GM10248 (cell line): ENCODE data around the gene KRT16.
"Not testable (repeated sequence)": the region's sequence is repeated elsewhere in the genome, so short reads cannot be mapped to it uniquely, and the experiment has no call there.

Experiments used
- CTCF ChIA-PET: fragments of 300-600 bp; sonication (Branson Sonifier 250); formaldehyde crosslinking; extraction: SDS; loops from one replicate; lab custom pipeline; 2021; ENCODE audit warnings: antibody characterized with exemption; lab: Yijun Ruan, JAX
- POLR2A ChIA-PET: fragments of 350-650 bp; sonication (Branson Sonifier 250); formaldehyde crosslinking; extraction: SDS; loops from one replicate; lab custom pipeline; 2020; ENCODE audit warnings: antibody characterized with exemption; lab: Yijun Ruan, JAX
- DNase-seq: peaks from one replicate; pipeline ENCODE4 v3.0.0; 2012; ENCODE audit errors: extremely low spot score
- TF ChIP-seq, protein P1 (sequence below): IDR thresholded peaks from 2 replicates; pipeline ENCODE4 v1.5.1; 2012; ENCODE audit warnings: mild to moderate bottlenecking, low read depth; ENCODE audit errors: extremely low read depth, missing control alignments, control extremely low read depth

KRT16 gene

DNA sequence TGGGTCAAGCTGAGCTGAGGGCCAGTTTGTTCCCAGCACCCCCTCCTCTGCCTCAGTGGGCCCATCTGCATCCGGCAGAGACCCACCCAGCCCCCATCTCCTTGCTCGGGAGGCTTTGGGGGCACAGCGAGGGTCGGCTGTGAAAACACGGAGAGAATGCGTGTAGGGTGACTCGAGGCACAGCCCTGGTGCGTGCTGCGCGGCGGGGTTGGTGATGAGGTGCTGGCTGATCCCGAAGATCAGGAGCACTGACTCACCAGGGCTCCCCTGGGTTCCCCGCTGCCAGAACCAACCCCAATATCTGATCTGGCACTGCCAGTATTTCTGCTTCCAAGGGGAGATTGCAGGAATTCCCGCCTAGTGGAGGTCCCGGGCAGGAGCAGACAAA, 19.3 kb upstream of the KRT16 start:
- CTCF ChIA-PET, result no interaction called here
- TF ChIP-seq, protein P1, sequence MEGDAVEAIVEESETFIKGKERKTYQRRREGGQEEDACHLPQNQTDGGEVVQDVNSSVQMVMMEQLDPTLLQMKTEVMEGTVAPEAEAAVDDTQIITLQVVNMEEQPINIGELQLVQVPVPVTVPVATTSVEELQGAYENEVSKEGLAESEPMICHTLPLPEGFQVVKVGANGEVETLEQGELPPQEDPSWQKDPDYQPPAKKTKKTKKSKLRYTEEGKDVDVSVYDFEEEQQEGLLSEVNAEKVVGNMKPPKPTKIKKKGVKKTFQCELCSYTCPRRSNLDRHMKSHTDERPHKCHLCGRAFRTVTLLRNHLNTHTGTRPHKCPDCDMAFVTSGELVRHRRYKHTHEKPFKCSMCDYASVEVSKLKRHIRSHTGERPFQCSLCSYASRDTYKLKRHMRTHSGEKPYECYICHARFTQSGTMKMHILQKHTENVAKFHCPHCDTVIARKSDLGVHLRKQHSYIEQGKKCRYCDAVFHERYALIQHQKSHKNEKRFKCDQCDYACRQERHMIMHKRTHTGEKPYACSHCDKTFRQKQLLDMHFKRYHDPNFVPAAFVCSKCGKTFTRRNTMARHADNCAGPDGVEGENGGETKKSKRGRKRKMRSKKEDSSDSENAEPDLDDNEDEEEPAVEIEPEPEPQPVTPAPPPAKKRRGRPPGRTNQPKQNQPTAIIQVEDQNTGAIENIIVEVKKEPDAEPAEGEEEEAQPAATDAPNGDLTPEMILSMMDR, result no peak
- POLR2A ChIA-PET, result no interaction called here
- no peak for DNase-seq

DNA sequence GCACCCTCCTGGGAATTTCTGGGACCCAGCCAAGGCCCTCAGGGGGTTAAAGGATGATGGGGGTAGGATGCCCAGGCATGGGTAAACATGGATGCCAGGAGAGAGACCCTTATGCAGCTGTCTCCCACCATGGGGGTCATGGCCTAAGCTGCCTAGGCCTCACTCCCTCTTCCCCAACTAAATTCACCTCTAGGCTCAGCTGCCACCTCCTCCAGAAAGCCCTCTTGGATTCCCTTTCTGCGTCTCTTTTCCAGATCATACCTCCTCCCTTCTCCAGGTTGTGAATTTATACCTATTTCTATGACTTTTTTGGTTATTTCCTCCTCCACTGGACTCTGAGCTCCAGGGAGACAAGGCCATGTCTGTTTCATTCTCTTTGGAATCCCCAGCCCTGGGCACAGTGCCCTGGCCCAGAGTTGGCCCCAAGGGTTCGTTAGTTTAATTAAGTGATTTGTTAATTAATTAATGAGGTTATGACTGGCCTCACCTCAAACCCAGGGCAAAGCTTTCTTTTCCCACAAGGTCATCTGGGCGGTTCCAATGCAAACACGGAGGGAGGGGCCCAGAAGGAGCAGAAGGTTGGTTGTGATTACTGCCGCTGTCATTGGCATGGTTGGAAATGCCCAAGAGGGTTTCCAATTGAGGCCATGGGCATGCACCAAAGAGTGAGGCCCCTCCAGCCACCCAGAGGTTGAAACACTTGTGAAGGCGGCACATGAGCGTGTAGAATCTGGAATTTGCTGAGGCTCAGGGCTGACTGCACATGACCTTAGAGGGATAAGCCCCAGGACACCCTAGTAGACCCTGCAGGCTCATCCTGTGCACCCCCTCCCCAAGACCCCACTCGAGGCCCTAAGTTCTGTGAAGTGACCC, 18.7 kb upstream of the KRT16 start:
- ChIA-PET POLR2A (no interaction called here), CTCF (interaction anchor here (1.0 to 1.7 kb wide), 2 partner anchors 9 to 32 kb away, joined by 3 to 4 read pairs; no protein-coding TSS in a partner anchor)
- no peak for DNase-seq

DNA sequence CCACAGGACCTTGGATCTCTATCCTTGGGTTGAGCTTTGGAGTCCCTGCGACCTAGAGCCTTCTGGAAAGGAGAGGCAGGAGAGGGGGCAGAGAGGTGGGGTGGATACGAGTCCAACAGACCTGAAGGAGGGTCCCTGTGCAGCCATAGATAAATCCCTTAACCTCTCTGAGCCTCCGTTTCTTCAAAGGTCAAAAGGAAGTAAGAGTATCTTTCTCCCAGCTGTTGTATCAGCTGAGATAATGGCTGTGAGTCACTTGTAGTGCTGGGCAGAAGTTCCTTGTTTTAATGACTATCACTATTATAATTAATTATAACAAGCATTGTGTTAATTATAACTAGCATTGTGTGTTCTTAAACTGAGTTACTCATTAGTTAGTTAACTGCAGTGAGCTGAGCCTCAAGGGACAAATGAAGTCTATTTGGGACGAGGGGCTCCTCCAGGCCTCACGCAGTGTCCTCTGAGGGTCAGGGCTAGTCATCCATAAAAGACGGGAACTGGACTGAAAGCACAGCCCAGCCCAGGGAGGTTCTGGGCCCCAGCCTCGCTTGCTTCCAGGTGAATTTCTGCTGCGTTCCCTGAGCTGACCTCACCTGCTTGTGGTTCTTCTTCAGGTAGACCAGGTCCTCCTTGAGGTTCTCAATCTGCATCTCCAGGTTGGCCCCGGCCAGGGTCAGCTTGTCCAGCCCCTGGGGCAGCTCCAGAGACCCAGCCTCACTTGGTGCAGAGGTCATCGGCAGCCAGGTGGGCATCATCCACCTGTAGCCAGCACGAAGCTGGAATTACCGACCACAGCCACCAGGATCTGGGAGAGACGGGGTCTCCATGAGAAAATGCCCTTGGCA, 17.5 kb upstream of the KRT16 start:
- ChIA-PET CTCF (interaction anchor here (0.9 to 1.7 kb wide), 5 partner anchors 10 to 33 kb away, joined by 3 to 4 read pairs (median 3); no protein-coding TSS in a partner anchor), POLR2A (no interaction called here)
- DNase-seq, result no peak
- TF ChIP-seq, protein P1, result no peak

More for the DNA sequence above, 18.7 kb upstream of the KRT16 start:
- TF ChIP-seq, protein P1, result no peak

DNA sequence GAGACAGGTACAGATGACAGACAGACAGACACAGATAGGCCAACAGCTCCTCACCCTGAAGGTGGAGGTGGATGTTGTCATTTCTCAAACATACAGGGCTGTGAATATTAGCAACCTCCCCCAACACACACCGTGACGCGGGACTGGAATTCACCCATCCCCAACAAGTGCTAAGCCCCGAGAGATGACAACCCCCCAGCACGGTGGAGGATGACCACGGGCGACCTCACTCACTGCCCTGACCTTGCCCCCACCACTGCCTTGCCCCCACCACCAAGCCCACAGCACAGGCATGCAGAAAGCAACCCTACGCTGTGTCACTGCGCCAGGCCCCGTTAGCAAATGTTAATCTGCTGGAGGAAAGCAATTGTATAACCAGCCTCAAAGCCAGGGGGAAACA, 16.7 kb upstream of the KRT16 start:
- TF ChIP-seq, protein P1, result no peak
- ChIA-PET CTCF (interaction anchor here (1.1 to 1.4 kb wide), 3 partner anchors 19 to 80 kb away, joined by 3 to 4 read pairs (median 3); no protein-coding TSS in a partner anchor), POLR2A (no interaction called here)
- DNase-seq, result no peak

DNA sequence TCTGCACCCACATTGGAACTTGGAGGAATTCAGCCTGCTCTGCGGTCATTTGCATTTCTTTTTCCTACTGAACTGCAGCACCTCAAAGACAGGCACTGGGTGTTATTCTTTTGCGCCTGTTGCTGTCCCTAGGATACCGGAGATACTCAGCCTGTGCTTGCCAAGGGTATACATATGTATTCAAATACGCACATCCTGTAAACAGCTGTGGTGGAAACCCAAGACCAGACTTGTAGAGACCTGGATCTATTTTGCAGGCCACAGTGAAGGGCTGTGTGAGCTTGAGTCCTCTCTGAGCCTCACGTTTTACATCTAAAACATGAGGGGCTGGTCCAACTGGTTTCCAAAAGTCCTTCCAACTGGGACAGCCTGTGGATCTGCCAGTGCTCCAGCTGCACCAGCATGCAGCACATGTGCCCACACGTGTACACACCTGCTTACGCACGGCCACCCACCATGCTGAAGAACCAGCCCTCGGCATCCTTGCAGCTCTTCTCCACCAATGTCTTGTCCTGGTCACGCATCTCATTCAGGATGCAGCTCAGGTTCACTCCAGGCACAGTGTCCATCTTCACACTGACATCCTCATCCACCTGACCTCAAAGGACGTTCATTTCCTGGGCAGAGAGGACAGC, 16.2 kb upstream of the KRT16 start:
- DNase-seq, POLR2A ChIA-PET: not testable (repeated sequence)
- CTCF ChIA-PET, result interaction anchor here (1.3 to 1.5 kb wide), 3 partner anchors 20 to 80 kb away, joined by 3 to 4 read pairs (median 3); no protein-coding TSS in a partner anchor

DNA sequence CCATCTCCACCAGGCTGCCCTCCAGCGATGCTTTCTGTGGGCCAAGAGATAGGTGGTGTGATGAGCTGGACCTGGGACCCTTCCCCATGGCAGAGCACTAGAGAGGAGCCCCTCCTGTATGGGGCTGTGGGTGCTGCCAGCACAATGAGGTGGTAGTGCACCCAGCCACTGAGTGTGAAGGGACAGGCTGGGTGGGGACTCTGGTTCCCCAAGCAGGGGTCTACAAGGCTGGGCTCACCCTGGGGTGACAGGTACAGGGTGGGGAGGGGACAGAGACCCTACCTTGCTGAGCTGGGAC, 15.5 kb upstream of the KRT16 start:
- DNase-seq, POLR2A ChIA-PET: not testable (repeated sequence)
- CTCF ChIA-PET, result interaction anchor here (1.1 to 1.5 kb wide), 3 partner anchors 19 to 79 kb away, joined by 3 to 4 read pairs (median 3); no protein-coding TSS in a partner anchor

DNA sequence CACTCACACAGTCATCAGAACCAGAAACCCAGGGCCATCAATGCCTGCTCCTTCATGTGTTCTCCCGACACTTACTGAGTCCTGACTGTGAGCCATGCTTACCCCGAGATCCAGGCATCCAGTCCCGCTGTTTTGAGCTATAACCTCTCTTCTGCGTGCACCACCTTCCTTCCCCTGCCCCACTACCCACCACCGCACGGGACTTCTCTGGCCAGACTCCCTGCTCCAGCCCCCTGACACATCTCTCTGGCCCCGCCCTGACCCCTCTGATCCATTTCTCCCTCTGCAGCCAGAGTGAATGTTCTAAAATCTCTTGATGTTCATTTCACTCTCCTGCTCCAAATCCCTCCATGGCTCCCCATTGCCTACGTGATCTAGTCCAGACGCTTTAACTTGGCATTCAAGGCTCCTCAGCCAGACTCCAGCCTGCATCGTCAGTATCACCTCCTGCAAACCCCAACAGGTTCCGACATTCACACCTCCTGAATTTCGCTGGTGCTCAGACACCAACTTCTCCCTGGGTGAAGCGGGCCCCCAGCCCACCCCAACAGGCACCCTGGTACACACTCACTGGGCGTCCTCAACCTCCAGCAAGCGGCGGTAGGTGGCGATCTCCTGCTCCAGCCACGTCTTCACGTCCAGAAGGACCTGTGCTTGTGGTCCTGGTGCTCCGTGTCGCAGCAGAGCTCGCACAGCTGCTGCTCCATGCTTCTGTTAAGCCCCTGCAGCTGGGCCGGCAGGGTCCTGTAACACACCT, 14.9 kb upstream of the KRT16 start:
- TF ChIP-seq, protein P1, result no peak
- POLR2A ChIA-PET, result no interaction called here
- CTCF ChIA-PET, result interaction anchor here (1.1 to 1.5 kb wide), 4 partner anchors 20 to 79 kb away, joined by 3 to 4 read pairs (median 4); no protein-coding TSS in a partner anchor
- no peak for DNase-seq

DNA sequence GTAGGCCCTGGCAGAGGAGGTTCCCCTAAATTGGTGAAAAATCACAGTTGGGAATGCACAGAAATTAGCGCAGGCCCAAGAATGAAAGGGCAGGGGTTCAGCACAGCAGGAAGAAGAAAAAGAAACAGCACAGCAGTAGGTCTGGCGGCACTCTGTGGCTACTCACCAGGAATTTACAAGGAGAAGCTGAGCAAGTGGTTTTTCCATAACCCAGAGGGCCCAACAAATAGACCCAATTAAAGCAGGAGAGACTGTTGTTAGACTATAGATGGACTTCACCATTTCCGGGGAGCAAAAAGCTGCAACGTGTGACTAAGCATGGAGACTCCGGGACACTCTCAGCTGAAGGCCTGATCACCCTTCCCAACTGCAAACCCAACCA, 14.3 kb upstream of the KRT16 start:
- POLR2A ChIA-PET, result not testable (repeated sequence)
- CTCF ChIA-PET, result interaction anchor here (1.1 to 1.4 kb wide), 2 partner anchors 21 to 36 kb away, joined by 3 to 4 read pairs; no protein-coding TSS in a partner anchor

DNA sequence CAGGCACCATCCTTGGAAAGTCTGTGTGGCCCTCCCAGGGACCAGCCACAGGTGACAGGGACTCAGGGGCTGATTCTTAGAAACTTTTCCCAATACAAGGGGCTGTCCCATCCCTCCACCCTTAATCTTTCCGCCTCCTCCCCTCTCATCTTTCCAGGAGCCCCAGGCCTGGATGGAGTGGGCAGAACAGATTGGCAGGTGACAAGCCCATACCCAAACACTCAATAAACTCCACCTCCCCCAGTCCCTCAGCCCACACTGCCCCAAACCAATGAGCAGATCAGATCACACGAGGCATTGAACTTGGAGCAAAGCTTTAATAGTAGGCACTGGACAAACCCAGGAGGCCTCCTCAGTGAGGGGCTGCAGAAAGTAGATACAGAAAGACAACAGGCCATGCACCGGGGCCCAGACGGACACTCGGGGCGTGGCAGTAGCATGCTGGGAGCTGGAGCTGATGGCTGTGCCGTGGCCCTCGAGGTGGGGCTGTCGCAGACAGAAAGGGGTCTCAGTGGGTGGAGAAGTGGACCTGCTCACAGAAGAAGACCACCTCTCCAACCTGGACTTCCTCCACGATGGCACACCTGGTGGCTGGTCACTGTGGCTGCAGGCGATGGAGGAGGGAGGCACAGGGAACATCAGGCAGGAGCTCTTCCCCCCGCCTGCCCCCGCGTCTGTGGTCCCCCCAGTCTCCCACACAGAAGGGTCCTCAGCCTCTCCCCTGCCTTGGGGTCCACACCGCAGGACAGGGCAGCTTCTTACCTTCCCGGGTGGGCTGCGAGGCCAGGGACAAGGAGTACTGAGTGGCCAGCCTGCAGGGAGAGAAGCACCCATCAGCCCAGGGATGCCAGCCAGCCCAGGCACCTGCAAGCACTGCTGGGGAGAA, 13.7 kb upstream of the KRT16 start:
- DNase-seq, POLR2A ChIA-PET: not testable (repeated sequence)
- CTCF ChIA-PET, result interaction anchor here (1.4 kb wide), 1 partner anchor 37 kb away, joined by 4 read pairs; no protein-coding TSS in a partner anchor

More for the DNA sequence above, 14.3 kb upstream of the KRT16 start:
- not testable (repeated sequence) for DNase-seq
